CD4-positive, alpha-beta T cell treated with Interleukin-17A for 4 hours (primary cell): Measurements from ENCODE around the gene MMP25.
"Not testable (repeated sequence)": the region's sequence is repeated elsewhere in the genome, so short reads cannot be mapped to it uniquely, and the experiment has no call there.

Experiments
- DNase-seq: peaks from one replicate; pipeline ENCODE4 v3.0.0-alpha.2; 2020; ENCODE audit warnings: mixed read lengths

MMP25 gene

DNA sequence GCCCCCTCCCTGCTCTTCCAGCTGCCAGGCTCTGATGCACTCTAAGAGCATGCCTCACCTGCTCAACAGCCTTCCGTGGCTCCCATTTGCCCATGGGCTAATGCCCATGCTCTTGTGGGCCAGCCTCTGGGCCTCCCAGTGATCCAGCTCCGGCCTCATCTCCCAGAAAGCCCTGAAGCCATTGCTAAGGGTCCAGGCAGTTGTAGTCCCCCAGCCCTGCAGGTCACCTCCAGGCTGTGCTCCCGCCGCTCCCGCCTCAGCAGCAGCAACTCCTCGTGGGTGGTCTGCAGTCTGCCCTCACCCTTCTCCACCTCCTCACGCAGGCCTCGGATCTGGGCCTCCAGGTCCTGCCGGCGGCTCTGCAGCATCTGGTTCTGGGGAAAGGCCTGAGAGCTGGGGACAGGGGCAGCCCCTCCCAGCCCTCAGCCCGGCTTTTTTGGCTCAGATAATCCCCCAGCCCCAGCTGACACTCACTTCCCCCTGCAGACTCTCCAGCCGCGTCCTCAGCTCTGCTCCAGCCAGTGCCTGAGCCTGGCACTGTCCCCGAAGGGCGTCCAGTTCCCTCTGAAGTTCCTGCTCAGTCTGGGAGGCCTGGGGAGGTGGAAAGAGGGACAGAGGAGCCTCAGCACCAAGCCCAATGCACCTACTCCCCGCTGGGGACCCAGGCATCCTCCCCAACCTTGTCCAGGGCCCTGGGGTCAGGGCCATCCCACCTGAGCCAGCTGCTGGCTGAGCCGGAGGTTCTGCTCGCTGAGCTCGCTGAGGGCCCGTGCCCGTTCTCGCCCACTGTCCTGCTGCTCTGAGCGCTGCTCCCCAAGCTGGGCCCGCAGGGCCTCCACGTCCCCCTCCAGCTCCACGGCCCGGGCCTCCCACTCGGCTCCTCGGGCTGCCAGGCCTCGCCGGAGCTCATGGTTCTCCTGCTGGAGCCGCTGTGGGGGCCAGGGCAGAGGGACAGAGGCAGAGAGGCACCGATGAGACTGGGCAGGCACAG, 15.8 kb upstream of the MMP25 start:
- no peak for DNase-seq

DNA sequence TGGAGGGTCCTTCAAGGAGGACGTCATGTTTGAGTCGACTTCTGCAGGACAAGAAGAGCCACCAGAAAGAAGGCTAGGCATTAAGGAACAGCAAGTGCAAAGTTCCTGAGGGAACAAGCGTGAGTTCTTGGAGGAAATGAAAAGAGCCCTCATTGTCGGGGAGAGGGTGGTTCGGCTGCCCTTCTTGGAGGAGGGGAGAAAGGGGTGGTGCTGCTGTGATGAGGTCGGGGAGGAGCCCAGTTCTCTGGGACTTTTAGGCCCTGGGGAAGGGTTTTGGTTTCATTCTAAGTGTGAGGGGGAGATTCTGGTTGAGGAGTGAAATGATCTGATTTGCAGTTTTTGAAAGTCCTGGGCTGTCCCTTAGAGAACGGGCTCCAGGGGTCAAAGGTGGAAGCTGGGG, 13.7 kb upstream of the MMP25 start:
- DNase-seq = no peak

DNA sequence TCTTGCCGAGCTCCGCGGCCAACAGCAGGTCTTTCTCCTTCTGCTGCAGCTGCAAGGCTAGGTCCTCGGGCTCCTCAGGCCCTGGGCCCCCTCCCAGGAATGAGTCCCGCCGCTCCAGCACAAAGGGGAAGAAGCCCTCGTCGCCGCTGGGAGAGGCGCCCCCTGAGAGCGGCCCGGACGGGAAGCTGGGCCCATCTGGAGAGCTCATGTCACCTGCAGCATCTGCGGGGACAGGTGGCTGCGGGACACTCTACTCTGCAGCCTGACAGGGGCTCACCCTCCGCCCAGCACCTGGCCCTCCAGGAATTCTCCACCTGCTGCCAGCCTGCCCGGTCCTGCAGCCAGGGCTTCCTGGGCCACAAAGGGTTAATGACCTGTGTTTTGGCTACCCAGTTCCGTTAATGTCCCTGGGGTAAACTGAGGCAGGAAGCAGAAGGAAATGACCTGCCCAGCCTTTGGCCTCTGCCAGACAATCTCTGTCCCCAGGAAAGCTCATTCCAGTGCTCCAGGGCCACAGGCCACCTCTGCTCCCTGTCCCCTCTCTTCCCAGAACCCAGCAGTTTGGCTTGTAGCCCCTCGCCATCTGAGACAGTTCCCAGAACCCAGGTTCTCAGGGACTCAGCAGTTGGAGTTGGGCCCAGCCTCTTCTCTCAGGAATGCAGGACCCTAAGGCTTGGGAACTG, 10.9 kb upstream of the MMP25 start:
- DNase-seq = no peak

DNA sequence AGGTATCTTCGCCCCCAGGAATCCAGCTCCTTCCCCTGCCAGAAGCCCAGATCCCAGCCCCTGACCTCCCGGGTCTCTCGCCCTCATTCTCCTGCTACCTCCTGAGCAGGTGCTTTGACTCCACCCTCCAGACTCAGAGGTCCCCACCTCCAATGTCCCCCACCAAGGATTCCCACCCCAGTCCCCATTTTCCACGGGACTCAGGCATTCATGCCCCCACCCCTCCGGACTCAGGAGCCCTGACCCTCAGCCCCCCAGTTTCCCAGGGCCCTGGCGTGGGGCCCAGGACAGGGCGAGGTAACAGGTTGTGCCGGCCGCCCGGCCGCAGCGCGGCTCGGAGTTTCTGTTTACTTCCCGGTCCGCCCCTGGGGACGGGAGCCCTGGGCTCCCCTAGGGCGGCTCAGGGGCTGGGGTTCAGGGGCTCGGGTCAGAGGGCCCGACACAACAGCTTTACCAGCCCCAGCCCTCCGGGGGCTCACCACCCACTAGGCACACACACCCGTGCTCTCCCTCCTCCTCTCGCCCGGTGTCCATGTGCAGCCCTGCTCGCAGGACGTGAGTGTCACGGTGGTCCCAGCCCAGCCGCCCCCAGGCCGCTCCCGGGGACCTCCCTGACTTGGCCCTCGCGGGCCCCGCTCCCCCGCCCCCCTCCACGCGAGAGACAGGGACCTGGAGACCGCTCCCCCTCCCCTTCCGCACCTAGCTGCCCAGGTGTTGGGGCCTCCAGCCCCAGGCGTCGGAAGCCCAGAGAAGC, 10.2 kb upstream of the MMP25 start:
- no peak for DNase-seq

DNA sequence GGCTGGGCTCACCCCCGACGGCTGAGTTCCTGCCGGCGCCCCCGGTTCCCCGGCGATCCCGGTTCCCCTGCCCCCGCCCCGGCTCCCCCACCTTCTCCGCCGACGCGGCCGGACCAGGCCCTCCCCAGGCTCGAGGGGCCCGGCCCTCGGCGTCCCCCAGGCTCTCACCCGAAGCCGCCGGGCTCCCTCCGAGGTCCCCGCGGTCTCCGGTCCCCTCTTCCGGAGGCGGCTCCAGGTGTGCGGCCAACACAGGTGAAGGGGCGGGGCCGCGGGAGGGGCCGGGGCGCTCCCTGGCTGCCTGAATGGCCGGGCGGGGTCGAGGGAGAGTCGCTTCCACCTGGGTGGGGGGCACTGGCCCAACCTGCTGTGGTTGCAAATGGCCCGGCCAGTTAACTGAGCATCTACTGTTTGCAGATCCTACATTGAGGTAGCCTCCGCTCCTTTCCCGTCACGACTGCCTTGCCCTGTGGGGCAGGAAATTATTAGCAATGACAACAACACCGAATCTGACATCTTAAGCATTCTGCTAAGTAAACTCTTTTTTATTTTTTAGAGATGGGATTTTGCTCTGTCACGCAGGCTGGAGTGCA, 9.5 kb upstream of the MMP25 start, which contains the start of gene BICDL2:
Gene BICDL2, minus strand, starts transcription at position 219 of the 590 bp plus-strand sequence. CDS start 1,448 bp downstream, outside the sequence.
- no peak for DNase-seq

DNA sequence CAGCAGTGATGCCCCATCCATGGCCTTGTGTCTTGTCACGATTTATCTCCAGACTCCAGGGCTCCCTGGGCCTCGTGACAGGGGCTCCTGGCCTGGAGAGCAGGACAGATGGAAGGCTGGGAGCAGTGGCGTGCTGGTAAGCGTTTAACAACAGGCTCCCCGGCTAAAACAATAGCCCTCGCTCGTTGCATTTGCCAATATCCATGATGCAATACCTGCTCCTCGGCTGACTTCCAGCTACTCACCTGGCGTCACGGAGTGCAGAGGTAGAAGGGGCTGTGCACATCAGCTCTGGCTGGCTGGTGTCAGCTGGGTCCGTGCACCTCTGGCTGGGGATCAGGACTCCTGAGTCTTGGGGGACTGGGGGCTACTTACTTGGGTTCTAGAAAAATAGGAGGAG, 8.1 kb upstream of the MMP25 start:
- DNase-seq = no peak

DNA sequence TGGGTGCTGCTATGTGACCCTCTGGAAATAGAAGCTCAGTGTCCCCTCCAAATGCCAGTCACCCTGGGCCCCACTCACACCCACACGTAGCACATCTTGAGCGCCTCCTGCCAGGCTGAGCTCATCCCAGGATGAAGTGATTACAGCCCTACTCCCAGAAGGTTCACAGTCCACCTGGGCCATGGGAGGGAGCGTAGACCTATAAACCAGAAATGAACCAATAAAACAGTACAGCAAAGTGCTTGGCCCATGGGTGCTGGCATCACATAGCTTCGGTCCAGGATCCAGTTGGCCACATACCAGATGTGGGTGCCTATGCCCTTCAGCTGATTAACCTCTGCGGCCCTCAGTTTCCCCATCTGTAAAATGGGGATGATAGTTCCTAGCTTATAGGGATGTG, 7.5 kb upstream of the MMP25 start:
- no peak for DNase-seq

DNA sequence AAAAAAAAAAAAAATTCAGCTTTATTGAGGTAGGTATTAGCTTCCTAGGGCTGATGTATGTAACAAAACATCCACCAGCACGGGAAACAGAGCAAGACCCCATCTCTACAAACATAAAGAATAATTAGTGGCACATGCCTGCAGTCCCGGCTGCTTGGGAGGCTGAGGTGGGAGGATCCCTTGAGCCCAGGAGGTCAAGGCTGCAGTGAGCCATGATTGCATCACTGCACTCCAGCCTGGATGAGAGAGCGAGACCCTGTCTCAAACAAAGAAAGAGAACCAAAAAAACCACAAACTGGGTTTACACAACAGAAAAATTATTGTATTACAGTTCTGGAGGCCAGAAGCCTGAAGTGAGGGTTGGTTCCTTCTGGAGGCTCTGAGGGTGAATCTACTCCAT, 4.0 kb upstream of the MMP25 start:
- no peak for DNase-seq

DNA sequence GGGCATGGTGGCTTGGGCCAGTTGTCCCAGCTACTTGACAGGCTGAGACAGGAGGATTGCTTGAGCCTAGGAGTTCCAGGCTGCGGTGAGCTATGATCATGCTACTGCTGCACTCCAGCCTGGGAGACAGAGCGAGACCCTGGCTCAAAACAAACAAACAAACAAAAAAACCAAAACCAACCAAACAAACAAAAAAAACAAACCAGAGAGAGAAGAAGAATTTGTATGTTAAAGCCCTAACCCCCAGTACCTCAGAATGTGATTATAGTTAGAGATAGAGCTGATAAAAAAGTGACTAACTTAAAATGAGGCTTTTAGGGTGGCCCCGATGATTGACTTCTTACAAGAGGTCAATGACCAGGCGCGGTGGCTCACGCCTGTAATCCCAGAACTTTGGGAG, 1.7 kb upstream of the MMP25 start:
- no peak for DNase-seq

DNA sequence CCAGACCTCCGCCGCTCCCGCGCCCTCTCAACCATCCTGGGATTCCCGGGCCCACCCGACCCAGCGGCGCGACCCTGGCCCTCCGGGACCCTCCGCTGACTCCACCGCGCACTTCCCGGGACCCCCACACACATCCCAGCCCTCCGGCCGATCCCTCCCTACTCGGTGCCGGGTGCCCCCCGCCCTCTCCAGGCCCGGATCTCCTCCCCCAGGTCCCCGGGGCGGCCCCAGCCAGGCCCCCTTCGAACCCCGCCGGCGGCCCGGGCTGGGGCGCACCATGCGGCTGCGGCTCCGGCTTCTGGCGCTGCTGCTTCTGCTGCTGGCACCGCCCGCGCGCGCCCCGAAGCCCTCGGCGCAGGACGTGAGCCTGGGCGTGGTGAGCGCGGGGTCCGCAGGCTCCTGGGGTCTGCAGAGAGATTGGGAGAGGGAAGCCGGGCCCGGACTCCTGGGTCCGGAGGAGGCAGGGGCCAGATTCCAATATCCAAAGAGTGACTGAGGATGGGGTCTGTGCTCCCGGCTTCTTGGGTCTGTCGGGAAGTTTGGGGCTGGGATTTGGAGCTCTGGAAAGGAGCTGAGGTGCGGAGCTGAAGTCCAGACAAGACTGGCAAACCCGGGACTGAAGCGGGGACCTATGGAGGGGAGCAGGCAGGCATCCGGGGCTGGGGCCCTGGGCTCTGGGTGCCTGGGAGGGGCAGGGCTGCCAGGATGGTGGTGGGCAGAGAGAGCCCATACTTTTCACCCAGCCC, 453 bp downstream of the MMP25 start:
- peak; percentile 30 for DNase-seq

DNA sequence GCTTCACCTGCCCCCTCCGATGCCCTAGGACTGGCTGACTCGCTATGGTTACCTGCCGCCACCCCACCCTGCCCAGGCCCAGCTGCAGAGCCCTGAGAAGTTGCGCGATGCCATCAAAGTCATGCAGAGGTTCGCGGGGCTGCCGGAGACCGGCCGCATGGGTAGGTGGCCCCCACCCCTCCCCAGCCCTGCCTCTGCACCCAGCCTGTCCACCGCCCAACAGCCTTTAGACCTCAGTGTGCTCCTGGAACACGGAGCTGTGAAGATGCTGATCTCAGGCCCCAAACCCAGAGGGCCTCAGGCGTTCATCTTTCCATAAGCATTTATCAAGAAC, 993 bp downstream of the MMP25 start:
- DNase-seq = no peak

DNA sequence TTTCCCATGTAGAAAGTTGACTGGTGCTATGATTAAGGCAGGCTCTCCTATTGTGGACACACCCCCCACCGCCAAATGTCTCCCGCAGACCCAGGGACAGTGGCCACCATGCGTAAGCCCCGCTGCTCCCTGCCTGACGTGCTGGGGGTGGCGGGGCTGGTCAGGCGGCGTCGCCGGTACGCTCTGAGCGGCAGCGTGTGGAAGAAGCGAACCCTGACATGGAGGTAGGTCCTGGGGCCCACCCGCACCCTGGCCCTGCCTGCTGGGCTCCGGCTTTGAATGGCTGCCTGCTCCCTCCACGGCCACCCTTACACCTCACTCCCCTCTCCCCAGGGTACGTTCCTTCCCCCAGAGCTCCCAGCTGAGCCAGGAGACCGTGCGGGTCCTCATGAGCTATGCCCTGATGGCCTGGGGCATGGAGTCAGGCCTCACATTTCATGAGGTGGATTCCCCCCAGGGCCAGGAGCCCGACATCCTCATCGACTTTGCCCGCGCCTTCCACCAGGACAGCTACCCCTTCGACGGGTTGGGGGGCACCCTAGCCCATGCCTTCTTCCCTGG, 3.6 kb downstream of the MMP25 start:
- DNase-seq = no peak

DNA sequence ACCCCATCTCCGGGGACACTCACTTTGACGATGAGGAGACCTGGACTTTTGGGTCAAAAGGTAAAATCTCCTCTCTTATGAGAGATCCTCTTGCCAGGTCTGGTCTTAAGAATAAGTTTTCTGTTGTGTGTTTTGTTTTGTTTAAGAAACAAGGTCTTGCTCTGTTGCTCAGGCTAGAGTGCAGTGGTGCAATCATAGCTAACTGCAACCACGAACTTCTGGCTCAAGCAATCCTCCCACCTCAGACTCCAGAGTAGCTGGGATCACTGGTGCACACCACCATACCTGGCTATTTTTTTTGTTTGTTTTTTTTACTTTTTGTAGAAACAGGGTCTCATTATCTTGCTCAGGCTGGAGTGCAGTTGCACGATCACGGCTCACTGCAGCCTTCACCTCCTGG, 4.1 kb downstream of the MMP25 start:
- DNase-seq = no peak

DNA sequence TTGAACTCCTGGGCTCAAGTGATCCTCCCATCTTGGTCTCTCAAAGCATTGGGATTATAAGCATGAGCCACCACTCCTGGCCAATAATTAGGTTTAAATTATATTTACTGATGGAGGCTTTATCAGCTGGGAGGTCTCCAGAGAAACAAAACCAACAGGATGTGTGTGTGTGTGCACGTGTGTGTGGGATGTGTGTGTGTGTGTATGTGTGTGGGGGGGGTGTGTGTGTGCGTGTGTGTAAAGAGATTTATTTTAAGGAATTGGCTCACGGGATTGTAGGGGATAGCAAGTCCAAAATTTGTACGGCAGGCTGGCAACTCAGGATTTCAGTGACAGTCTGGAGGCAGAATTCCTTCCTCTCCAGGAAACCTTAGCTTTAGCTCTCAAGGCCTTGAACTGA, 4.6 kb downstream of the MMP25 start:
- no peak for DNase-seq

DNA sequence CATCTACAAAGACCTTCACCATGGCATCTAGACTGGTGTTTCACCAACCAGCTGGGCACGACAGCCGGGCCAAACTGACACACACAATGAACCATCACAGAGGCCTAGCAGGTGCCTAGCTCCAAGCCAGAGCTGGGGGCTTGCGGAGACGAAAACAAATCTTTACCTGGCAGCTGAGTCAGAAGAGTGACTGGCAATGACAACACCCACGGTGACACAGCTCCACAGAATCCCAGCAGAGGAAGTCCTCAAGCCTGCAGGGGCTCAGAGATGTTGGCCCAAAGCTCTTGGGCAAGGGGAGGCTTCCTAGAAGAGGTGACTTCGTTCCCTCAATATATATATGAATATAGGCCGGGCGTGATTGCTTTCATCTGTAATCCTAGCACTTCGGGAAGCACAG, 5.1 kb downstream of the MMP25 start:
- no peak for DNase-seq

DNA sequence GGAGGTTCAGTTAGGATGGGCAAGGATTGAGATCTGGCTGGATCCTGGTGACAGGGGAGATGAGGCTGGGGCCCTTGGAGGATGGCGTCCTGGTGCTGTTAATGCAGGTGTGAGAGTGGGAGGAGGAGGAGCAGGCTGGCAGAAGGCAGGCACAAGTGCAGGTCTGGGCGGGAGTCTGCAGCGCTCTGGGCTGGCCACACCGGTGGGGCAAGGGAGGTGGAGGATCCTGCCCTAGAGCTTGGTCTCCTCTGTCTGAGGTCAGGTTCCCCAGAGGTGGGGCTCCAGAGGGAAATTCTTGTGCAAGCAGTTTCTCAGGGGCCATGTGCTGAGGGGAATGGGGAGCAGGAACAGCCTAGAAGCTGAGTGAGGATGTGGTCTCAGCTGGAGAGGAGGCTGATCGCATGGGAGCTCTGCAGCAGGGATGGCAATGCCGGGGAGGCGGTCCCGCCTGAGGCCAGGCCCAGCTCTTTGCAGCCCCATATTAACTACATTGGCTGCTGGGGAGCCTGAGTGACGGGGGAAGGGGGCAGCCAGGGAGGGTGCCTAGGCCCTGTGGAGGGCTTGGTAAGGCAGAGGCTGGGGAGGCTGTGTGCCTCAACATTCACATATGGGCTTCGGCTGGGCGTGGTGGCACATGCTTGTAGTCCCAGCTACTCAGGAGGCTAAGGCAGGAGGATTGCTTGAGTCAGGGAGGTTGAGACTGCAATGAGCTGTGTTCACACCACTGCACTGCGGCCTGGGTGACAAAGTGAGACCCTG, 6.4 kb downstream of the MMP25 start:
- DNase-seq = not testable (repeated sequence)

DNA sequence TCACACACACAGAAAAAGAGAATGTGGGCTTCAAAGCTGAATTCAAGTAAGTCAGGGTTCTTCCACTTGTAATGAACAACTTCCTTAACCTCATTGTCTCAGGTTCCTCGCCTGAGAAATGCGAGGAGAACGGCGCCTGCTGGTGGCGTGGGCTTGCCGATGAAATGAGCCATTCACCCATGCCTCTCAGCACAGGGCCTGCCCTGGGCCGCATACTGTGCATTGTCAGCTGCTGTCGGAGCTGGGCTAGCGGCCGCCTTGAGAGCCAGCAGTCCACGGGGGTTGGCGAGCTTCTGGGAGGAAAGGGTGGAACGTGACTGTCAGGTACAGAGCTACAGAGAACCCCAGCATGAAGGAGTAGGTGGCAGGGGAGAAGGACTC, 7.0 kb downstream of the MMP25 start:
- peak; percentile 53 for DNase-seq

DNA sequence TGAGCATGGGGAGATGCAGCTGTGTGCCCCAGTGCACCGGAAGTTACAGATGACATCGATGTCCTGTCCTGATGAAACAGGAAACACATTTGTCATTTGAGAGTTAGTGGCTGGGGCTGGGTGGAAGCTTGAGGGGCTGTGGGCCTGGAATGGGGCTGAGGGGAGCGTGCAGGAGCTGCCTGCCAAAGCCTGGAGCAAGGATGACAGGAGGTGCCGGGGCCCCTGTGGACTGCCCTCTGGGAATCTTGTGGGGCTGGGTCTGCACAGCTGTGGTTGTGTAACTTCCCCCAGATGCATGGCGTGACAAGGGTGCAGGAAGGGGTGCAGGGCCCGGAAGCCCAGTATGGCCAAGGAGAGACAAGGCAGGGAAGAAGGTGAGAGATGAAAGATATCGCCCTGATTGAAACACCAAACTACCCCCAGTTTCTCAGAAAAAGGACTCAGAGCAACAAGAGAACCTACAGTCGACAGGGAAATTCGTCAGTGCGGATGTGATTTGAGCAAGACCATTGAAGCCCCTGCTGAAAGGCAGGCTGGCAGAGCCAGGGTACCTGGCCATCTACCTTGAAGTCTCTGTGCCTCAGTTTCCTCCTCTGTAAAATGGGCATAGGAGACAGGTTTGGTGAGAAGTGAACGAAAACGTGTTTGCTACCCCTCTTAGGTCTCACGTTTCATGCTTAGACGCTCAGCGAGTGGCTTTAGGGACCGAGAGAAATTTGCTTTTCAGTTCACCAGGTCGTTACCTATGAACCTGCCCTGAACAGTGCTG, 8.8 kb downstream of the MMP25 start:
- peak; percentile 40 for DNase-seq

DNA sequence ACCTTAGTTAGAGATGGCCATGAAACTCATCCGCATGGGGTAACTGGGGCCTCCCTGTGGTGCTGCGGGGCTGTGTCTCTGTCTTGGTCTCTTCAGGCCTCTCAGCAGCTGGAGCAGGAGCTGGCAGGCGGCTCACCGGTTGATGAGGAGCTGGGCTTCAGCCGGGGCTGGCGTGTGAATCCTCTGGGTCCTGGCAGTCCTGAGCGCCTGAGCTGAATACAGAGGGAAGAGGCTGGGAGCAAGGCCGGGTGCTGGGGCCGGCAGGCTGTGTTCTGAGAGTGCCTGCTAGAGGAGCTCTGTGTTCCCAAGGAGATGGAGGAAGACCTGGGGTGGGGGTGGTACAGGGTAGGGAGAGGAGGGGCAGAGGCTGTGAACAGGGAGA, 9.4 kb downstream of the MMP25 start:
- DNase-seq = not testable (repeated sequence)
